GM06990 (cell line): ENCODE results near the gene RASGEF1C.
A peak's percentile ranks its signal among the peaks of the same experiment; 100 is the strongest.

Source experiments
- DNase-seq: peaks from one replicate; pipeline ENCODE4 v3.0.0-alpha.2; 2011; ENCODE audit not compliant: insufficient read length; ENCODE audit errors: extremely low read depth
- H3K27me3 ChIP-seq: replicated peaks from 2 replicates; pipeline ENCODE4 v1.6.0; 2011; ENCODE audit warnings: low read length; ENCODE audit not compliant: control insufficient read depth, insufficient read depth
- H3K36me3 ChIP-seq: 2 replicates; pipeline ENCODE4 v1.5.1; 2011; ENCODE audit warnings: low read length; ENCODE audit not compliant: control insufficient read depth, insufficient read depth
- H3K4me3 ChIP-seq: replicated peaks from 2 replicates; pipeline ENCODE4 v1.5.1; 2011; ENCODE audit warnings: low read depth, mild to moderate bottlenecking, control low read depth, low read length
- TF ChIP-seq, protein P1 (sequence below): IDR thresholded peaks from 2 replicates; pipeline ENCODE4 v1.5.1; 2011; ENCODE audit warnings: low read length, control low read depth, mild to moderate bottlenecking, inconsistent platforms; ENCODE audit not compliant: insufficient read depth, poor library complexity, severe bottlenecking

The RASGEF1C gene

DNA sequence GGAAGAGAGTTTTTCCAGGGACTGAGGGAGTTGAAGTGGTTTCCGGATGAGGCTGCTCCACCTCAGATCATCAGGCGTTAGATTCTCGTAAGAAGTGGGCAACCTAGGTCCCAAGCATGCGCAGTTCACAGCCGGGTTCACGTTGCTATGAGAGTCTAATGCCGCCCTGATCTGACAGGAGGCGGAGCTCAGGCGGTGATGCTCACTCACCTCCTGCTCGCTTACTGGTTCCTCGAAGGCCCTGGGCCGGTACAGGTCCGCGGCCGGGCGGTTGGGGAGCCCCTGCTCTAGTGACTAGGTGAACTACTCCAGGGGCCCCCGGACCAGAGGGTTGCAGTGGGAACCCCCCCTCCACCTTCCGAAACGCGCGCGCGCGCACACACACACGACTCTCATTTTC lies 136.5 kb downstream of the RASGEF1C start:
- TF ChIP-seq, protein P1, sequence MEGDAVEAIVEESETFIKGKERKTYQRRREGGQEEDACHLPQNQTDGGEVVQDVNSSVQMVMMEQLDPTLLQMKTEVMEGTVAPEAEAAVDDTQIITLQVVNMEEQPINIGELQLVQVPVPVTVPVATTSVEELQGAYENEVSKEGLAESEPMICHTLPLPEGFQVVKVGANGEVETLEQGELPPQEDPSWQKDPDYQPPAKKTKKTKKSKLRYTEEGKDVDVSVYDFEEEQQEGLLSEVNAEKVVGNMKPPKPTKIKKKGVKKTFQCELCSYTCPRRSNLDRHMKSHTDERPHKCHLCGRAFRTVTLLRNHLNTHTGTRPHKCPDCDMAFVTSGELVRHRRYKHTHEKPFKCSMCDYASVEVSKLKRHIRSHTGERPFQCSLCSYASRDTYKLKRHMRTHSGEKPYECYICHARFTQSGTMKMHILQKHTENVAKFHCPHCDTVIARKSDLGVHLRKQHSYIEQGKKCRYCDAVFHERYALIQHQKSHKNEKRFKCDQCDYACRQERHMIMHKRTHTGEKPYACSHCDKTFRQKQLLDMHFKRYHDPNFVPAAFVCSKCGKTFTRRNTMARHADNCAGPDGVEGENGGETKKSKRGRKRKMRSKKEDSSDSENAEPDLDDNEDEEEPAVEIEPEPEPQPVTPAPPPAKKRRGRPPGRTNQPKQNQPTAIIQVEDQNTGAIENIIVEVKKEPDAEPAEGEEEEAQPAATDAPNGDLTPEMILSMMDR, result no peak
- no peak overlapping the region for H3K4me3 ChIP-seq
- peaks cover 2% of the 10 kb centered on the region; the same call in 1 of the 2 replicates for H3K27me3 ChIP-seq
- no peaks in the 10 kb centered on the region for H3K36me3 ChIP-seq
- no peak for DNase-seq

DNA sequence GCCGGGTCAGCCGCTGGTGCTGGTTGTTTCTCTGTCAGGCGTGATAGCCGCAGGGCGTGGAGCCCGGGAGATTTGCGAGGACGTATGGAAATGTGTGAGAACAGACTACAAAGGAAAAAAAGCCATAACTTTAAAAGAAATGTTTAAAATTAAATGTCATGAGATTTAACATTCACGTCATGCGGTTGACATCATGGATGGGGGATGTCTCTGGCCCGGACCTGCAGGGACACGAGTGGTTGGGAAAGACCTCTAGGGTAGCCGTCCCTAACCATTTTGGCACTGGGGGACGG lies 136.8 kb downstream of the RASGEF1C start:
- Histone ChIP-seq H3K4me3 (no peak overlapping the region), H3K36me3 (no peaks in the 10 kb centered on the region), H3K27me3 (peaks cover 2% of the 10 kb centered on the region; the same call in 1 of the 2 replicates)
- no peak for DNase-seq
- TF ChIP-seq, protein P1, result no peak

DNA sequence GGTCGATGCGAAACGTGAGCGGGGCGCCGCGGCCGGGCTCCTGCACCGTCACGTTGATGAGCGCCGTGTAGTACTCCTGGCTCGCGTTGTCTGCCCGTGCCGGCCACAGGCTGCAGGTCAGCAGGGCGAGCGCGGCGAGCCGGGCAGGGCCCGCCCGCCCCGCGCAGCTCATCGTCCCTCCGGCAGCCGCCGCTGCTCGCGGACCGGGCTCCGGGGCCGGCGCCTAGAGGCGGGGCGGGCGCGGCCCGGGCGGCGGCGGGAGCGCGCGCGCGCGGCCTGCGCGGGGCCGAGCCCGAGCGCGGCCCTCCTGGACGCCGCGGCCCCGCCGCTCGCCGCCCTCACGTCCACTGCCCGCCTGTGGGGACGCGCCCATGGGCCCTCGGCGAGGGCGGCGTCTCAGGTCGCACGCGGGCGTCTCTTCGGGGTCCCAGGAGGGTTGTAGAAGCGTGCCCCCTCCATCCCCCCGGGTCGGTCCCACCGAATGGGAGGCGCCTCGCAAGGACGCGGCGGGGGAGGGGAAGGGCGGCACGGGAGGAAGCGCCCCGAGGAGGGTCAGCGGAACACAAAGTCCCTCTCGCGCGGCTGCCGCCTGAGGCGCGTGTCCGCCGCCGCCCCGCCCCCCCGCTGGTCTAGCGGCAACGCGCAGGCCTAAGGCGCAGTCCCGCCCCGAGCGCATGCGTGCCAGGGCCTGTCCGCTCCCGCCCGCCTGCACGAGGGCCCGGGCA lies 137.3 kb downstream of the RASGEF1C start, which contains the start of gene RNF130:
TSS of gene RNF130 (minus strand) at position 229 of the 725 bp plus-strand sequence. CDS start at position 172, 57 bp downstream.
- Histone ChIP-seq H3K4me3 (peak within 1 kb of the TSS; percentile 56), H3K36me3 (no peaks in the 10 kb centered on the region), H3K27me3 (peaks cover 2% of the 10 kb centered on the region; the same call in 1 of the 2 replicates)
- TF ChIP-seq, protein P1, result no peak
- peak; percentile 56 for DNase-seq

DNA sequence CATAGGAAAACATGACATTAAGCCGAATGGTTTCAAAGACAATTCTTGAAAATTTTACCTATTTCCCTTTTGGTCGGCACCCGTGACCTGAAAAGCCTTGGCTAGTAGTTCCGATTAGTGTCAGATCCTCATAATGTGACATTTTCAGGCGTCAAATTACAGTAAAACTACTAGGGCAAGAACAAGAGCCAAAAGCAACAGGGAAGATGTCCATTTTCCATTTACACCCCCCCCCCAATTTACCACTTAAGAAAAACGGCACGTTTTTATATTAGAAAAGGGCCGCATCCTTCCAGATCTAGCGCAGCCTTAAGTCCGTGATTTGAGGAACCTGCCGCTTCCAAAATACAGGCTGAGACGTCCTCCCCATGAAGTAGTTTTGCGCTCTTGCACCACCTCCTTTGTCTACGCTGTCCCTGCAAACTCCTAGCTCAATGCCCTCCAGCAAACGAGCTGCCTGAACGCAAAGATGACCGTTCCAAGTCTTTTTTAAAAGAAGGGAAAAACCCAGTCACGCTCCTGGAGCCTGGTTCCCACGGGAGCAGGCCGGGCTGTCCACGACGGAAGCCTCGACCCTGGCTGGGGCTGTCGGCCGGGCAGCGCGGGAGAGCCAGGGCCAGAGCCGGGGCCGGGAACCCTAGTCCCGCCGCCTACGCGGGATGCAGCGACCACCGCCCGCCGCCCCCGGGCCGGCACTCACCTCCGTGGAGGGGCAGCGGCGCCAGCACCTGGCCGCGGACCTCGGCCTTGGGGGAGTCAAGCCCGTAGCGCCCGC lies 138.1 kb downstream of the RASGEF1C start:
- TF ChIP-seq, protein P1, result no peak
- Histone ChIP-seq H3K36me3 (no peaks in the 10 kb centered on the region), H3K27me3 (peaks cover 2% of the 10 kb centered on the region; the same call in 1 of the 2 replicates), H3K4me3 (peak overlapping the region; percentile 34; the same call in 1 of the 2 replicates)
- no peak for DNase-seq

DNA sequence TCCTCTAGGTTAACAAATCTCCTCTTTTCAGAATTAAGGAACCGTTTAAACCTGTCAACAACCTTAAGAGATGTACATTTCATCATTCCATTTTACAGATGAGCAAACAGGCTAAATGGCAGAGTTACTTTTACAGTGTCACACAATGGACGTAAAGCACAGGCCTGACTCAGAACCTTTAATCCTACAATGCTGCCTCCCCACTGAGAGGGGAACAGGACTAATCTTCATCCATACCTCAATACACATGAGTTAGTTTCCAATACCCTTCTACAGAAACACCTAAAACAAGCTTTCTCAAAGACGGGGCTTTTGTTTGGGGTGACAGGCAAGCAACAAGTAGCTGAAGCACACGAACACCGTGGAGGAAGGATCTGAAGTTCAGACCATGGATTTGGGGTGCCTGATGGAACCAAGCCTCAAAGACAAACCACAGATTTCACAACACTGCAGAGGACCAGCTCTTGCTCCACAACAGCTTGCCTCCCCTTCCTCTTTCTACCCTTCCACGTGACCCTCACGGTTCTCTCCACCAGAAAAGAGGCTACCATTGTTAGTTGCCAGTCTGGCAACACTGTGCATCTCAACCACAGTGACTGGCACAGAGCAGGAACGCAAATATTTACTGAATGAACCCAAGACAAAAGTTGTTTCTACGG lies 139.3 kb downstream of the RASGEF1C start:
- TF ChIP-seq, protein P1, result no peak
- peaks cover 2% of the 10 kb centered on the region; the same call in 1 of the 2 replicates for H3K27me3 ChIP-seq
- H3K4me3 ChIP-seq, result no peak overlapping the region
- H3K36me3 ChIP-seq, result no peaks in the 10 kb centered on the region
- no peak for DNase-seq
